Suprapubic skin (tissue), 4 donors: Measurements from ENCODE around the gene DENND4B. TPM values are rescaled to one million over a fixed set of nuclear protein-coding genes. Genes with fewer than 3 reads are reported as not detected.

Source experiments
- DNase-seq, 2 donors: peaks; one replicate each; pipeline ENCODE4 v3.0.0-alpha.2; 2019; ENCODE audit warnings: low spot score in 2 of 2
- H3K27ac ChIP-seq: fragments of 200-600 bp; sonication (generic); one replicate; pipeline ENCODE4 v1.5.1; 2019
- H3K27me3 ChIP-seq: fragments of 200-600 bp; sonication (generic); one replicate; pipeline ENCODE4 v1.5.1; 2019
- H3K36me3 ChIP-seq: fragments of 200-600 bp; sonication (generic); one replicate; pipeline ENCODE4 v1.5.1; 2019
- H3K4me1 ChIP-seq: fragments of 200-600 bp; sonication (generic); one replicate; pipeline ENCODE4 v1.5.1; 2019
- H3K4me3 ChIP-seq: fragments of 200-600 bp; sonication (generic); one replicate; pipeline ENCODE4 v1.5.1; 2019; ENCODE audit warnings: mild to moderate bottlenecking
- H3K9me3 ChIP-seq: fragments of 200-600 bp; sonication (generic); one replicate; pipeline ENCODE4 v1.5.1; 2019
- CTCF ChIP-seq, 2 donors: fragments of 200-600 bp in 1 of 2; fragments of 450-650 bp in 1 of 2; sonication (generic) in 1 of 2; IDR thresholded peaks; one replicate each; pipeline ENCODE4 v1.5.1; 2016 to 2019; ENCODE audit warnings: antibody characterized with exemption in 2 of 2, mild to moderate bottlenecking in 1 of 2, moderate library complexity in 1 of 2
- EP300 ChIP-seq: sonication (generic); formaldehyde crosslinking; IDR thresholded peaks from one replicate; pipeline ENCODE4 v1.6.1; 2017; ENCODE audit warnings: antibody characterized with exemption
- POLR2A ChIP-seq, 2 donors: fragments of 450-650 bp; IDR thresholded peaks; one replicate each; pipeline ENCODE4 v1.6.1; 2017; ENCODE audit warnings: antibody characterized with exemption in 2 of 2, mild to moderate bottlenecking in 2 of 2, moderate library complexity in 2 of 2
- POLR2AphosphoS5 ChIP-seq, 3 donors: sonication (generic); formaldehyde crosslinking; IDR thresholded peaks; one replicate each; pipeline ENCODE4 v1.6.1; 2017; ENCODE audit warnings: antibody characterized with exemption in 3 of 3
- WGBS: methylation state at CpG from one replicate; pipeline ENCODE4 v1.1.5; 2018; 5-methylcytosine and 5-hydroxymethylcytosine counted together
- total RNA-seq, 4 donors: library from RNA; depleted of rRNA; stranded (reverse); fragments of >200 nt; gene quantifications; one replicate each; pipeline ENCODE4 v1.1.0, GENCODE V29; 2016

DENND4B gene
- total RNA-seq, 4 donors from 2014 or later, result 20.0 to 45.1 (median 31.0) TPM

GRCh38 chr1:153940756-153941155, 5.8 kb downstream of the DENND4B start:
- DNase-seq, result no peak
- 97% methylated on average over 8 of the region's 8 CpGs for WGBS
- no peaks in the 10 kb centered on the region for H3K9me3 ChIP-seq
- TF ChIP-seq EP300 (no peak), POLR2A (IDR thresholded peaks at IDR 0.05) (no peak), POLR2AphosphoS5 (IDR thresholded peaks at IDR 0.05) (no peak), CTCF (IDR thresholded peaks at IDR 0.05) (no peak)
- H3K4me3 ChIP-seq, result no peak overlapping the region
- H3K27ac ChIP-seq, result no peak overlapping the region
- peaks cover 21% of the 10 kb centered on the region for H3K4me1 ChIP-seq
- H3K27me3 ChIP-seq, result no peaks in the 10 kb centered on the region
- peaks cover 68% of the 10 kb centered on the region for H3K36me3 ChIP-seq

- Histone ChIP-seq H3K36me3 (peaks cover 80% of the 10 kb centered on the region), H3K4me3 (no peak overlapping the region), H3K27ac (no peak overlapping the region), H3K9me3 (no peaks in the 10 kb centered on the region), H3K27me3 (no peaks in the 10 kb centered on the region), H3K4me1 (peaks cover 8% of the 10 kb centered on the region)
- no peak for DNase-seq
- WGBS, result 84% methylated on average over 9 of the region's 12 CpGs
- TF ChIP-seq EP300 (no peak), POLR2AphosphoS5 (IDR thresholded peaks at IDR 0.05) (no peak), CTCF (IDR thresholded peaks at IDR 0.05) (no peak), POLR2A (IDR thresholded peaks at IDR 0.05) (no peak)
Measured at GRCh38 chr1:153939476-153939875, 7.0 kb downstream of the DENND4B start.

GRCh38 chr1:153938996-153939395, 7.5 kb downstream of the DENND4B start:
- Histone ChIP-seq H3K9me3 (no peaks in the 10 kb centered on the region), H3K4me1 (peaks cover 3% of the 10 kb centered on the region), H3K4me3 (no peak overlapping the region), H3K36me3 (peaks cover 83% of the 10 kb centered on the region), H3K27me3 (no peaks in the 10 kb centered on the region), H3K27ac (no peak overlapping the region)
- no peak for DNase-seq
- WGBS, result 75% methylated on average over 3 of the region's 3 CpGs
- TF ChIP-seq EP300 (no peak), CTCF (IDR thresholded peaks at IDR 0.05) (no peak), POLR2AphosphoS5 (IDR thresholded peaks at IDR 0.05) (no peak), POLR2A (IDR thresholded peaks at IDR 0.05) (no peak)

GRCh38 chr1:153937331-153937730, 9.2 kb downstream of the DENND4B start:
- H3K27me3 ChIP-seq, result no peaks in the 10 kb centered on the region
- WGBS, result 91% methylated on average over 10 of the region's 10 CpGs
- no peaks in the 10 kb centered on the region for H3K9me3 ChIP-seq
- DNase-seq, result no peak
- H3K4me3 ChIP-seq, result no peak overlapping the region
- no peak overlapping the region for H3K27ac ChIP-seq
- H3K4me1 ChIP-seq, result no peaks in the 10 kb centered on the region
- H3K36me3 ChIP-seq, result peaks cover 95% of the 10 kb centered on the region
- TF ChIP-seq CTCF (IDR thresholded peaks at IDR 0.05), result no peak
- no peak for TF ChIP-seq POLR2AphosphoS5 (IDR thresholded peaks at IDR 0.05)
- TF ChIP-seq EP300, result no peak
- no peak for TF ChIP-seq POLR2A (IDR thresholded peaks at IDR 0.05)

GRCh38 chr1:153936011-153936802, 10.3 kb downstream of the DENND4B start:
- Histone ChIP-seq H3K27me3 (no peaks in the 10 kb centered on the region), H3K9me3 (no peaks in the 10 kb centered on the region), H3K36me3 (peaks cover 90% of the 10 kb centered on the region), H3K4me1 (no peaks in the 10 kb centered on the region), H3K4me3 (no peak overlapping the region), H3K27ac (no peak overlapping the region)
- TF ChIP-seq CTCF (IDR thresholded peaks at IDR 0.05) (no peak), EP300 (no peak), POLR2A (IDR thresholded peaks at IDR 0.05) (no peak), POLR2AphosphoS5 (IDR thresholded peaks at IDR 0.05) (no peak)
- DNase-seq, result peak in 1 of 2 donors; percentile 55
- 96% methylated on average over 11 of the region's 12 CpGs for WGBS
